Stromal cell of bone marrow (primary cell): ENCODE data around the gene ABLIM1.

Source experiments
- DNase-seq: peaks from one replicate; pipeline ENCODE4 v3.0.0-alpha.2; 2012; ENCODE audit warnings: low read depth

The ABLIM1 gene

GRCh38 chr10:114581071-114581470, 77.0 kb downstream of the ABLIM1 start:
- DNase-seq = no peak

GRCh38 chr10:114577133-114577532, 80.9 kb downstream of the ABLIM1 start:
- DNase-seq = peak; percentile 88

GRCh38 chr10:114576716-114577115, 81.4 kb downstream of the ABLIM1 start:
- DNase-seq = no peak

GRCh38 chr10:114576132-114576487, 82.0 kb downstream of the ABLIM1 start:
- no peak for DNase-seq

GRCh38 chr10:114575417-114576131, 82.5 kb downstream of the ABLIM1 start:
- no peak for DNase-seq

GRCh38 chr10:114573330-114574045, 84.6 kb downstream of the ABLIM1 start:
- DNase-seq = no peak

- no peak for DNase-seq
Measured at GRCh38 chr10:114571316-114571999, 86.6 kb downstream of the ABLIM1 start.

GRCh38 chr10:114566064-114566463, 92.0 kb downstream of the ABLIM1 start:
- no peak for DNase-seq

GRCh38 chr10:114565066-114565465, 93.0 kb downstream of the ABLIM1 start:
- peak; percentile 14 for DNase-seq

GRCh38 chr10:114561008-114561523, 97.0 kb downstream of the ABLIM1 start:
- DNase-seq = no peak

GRCh38 chr10:114560144-114560543, 97.9 kb downstream of the ABLIM1 start:
- DNase-seq = no peak

- no peak for DNase-seq
Measured at GRCh38 chr10:114559636-114560035, 98.4 kb downstream of the ABLIM1 start.

GRCh38 chr10:114557854-114558253, 100.2 kb downstream of the ABLIM1 start:
- DNase-seq = no peak

- DNase-seq = no peak
Measured at GRCh38 chr10:114556236-114557122, 101.6 kb downstream of the ABLIM1 start.

GRCh38 chr10:114553436-114553835, 104.6 kb downstream of the ABLIM1 start:
- no peak for DNase-seq

- no peak for DNase-seq
Measured at GRCh38 chr10:114552050-114552449, 106.0 kb downstream of the ABLIM1 start.

GRCh38 chr10:114551636-114551972, 106.5 kb downstream of the ABLIM1 start:
- DNase-seq = no peak

- no peak for DNase-seq
Measured at GRCh38 chr10:114550756-114551635, 107.1 kb downstream of the ABLIM1 start.

- DNase-seq = peak; percentile 33
Measured at GRCh38 chr10:114548662-114549061, 109.4 kb downstream of the ABLIM1 start.

GRCh38 chr10:114547514-114547913, 110.6 kb downstream of the ABLIM1 start:
- no peak for DNase-seq

- DNase-seq = no peak
Measured at GRCh38 chr10:114547056-114547455, 111.0 kb downstream of the ABLIM1 start.
